ENCODE data around the gene NR2C1.
"Not testable (repeated sequence)": the region's sequence is repeated elsewhere in the genome, so short reads cannot be mapped to it uniquely, and the experiment has no call there.

NR2C1 gene

GRCh38 chr12:95099270-95099790 lies 25.9 kb upstream of the NR2C1 start:
- H3K27ac Mint-ChIP-seq: no peak overlapping the region
- no peaks in the 10 kb centered on the region for H3K9me3 Mint-ChIP-seq
- H3K4me1 Mint-ChIP-seq: peaks cover 15% of the 10 kb centered on the region
- H3K27me3 Mint-ChIP-seq: peaks cover 8% of the 10 kb centered on the region
- H3K4me3 Mint-ChIP-seq: no peak overlapping the region
- H3K36me3 Mint-ChIP-seq: no peaks in the 10 kb centered on the region
- ATAC-seq: no peak

GRCh38 chr12:95096852-95097251 lies 23.4 kb upstream of the NR2C1 start:
- H3K27me3 Mint-ChIP-seq: peaks cover 8% of the 10 kb centered on the region
- H3K36me3 Mint-ChIP-seq: no peaks in the 10 kb centered on the region
- ATAC-seq: no peak
- H3K4me1 Mint-ChIP-seq: no peaks in the 10 kb centered on the region
- H3K9me3 Mint-ChIP-seq: no peaks in the 10 kb centered on the region
- no peak overlapping the region for H3K4me3 Mint-ChIP-seq
- H3K27ac Mint-ChIP-seq: no peak overlapping the region

- no peak overlapping the region for H3K4me3 Mint-ChIP-seq
- H3K27me3 Mint-ChIP-seq: peaks cover 8% of the 10 kb centered on the region
- no peak for ATAC-seq
- no peaks in the 10 kb centered on the region for H3K4me1 Mint-ChIP-seq
- no peaks in the 10 kb centered on the region for H3K9me3 Mint-ChIP-seq
- H3K36me3 Mint-ChIP-seq: no peaks in the 10 kb centered on the region
- no peak overlapping the region for H3K27ac Mint-ChIP-seq
These were observed 23.0 kb upstream of the NR2C1 start for GRCh38 chr12:95096378-95096777.

- H3K4me1 Mint-ChIP-seq, ATAC-seq, H3K9me3 Mint-ChIP-seq: not testable (repeated sequence)
These were observed 22.4 kb upstream of the NR2C1 start for GRCh38 chr12:95095866-95096265.

GRCh38 chr12:95089462-95089861 lies 16.0 kb upstream of the NR2C1 start:
- ATAC-seq: no peak
- H3K4me1 Mint-ChIP-seq: peaks cover 10% of the 10 kb centered on the region
- no peaks in the 10 kb centered on the region for H3K36me3 Mint-ChIP-seq
- no peaks in the 10 kb centered on the region for H3K9me3 Mint-ChIP-seq
- no peaks in the 10 kb centered on the region for H3K27me3 Mint-ChIP-seq
- H3K4me3 Mint-ChIP-seq: no peak overlapping the region
- no peak overlapping the region for H3K27ac Mint-ChIP-seq

More at GRCh38 chr12:95095866-95096265, 22.4 kb upstream of the NR2C1 start:
- not testable (repeated sequence) for H3K27me3 Mint-ChIP-seq, H3K36me3 Mint-ChIP-seq, H3K4me3 Mint-ChIP-seq, H3K27ac Mint-ChIP-seq

GRCh38 chr12:95088379-95088778 lies 15.0 kb upstream of the NR2C1 start:
- Mint-ChIP-seq H3K9me3 (no peaks in the 10 kb centered on the region), H3K27me3 (no peaks in the 10 kb centered on the region), H3K36me3 (no peaks in the 10 kb centered on the region), H3K27ac (no peak overlapping the region), H3K4me1 (peaks cover 10% of the 10 kb centered on the region), H3K4me3 (no peak overlapping the region)
- peak; percentile 61 for ATAC-seq

GRCh38 chr12:95085612-95086011 lies 12.2 kb upstream of the NR2C1 start:
- Mint-ChIP-seq H3K4me1 (peaks cover 10% of the 10 kb centered on the region), H3K36me3 (no peaks in the 10 kb centered on the region), H3K9me3 (no peaks in the 10 kb centered on the region), H3K27me3 (no peaks in the 10 kb centered on the region), H3K27ac (no peak overlapping the region), H3K4me3 (no peak overlapping the region)
- ATAC-seq: no peak

GRCh38 chr12:95083938-95084337 lies 10.5 kb upstream of the NR2C1 start:
- Mint-ChIP-seq H3K36me3 (no peaks in the 10 kb centered on the region), H3K27me3 (no peaks in the 10 kb centered on the region), H3K4me1 (peaks cover 10% of the 10 kb centered on the region), H3K9me3 (no peaks in the 10 kb centered on the region), H3K4me3 (no peak overlapping the region), H3K27ac (no peak overlapping the region)
- no peak for ATAC-seq

- no peak for ATAC-seq
- H3K4me3 Mint-ChIP-seq: no peak overlapping the region
- no peaks in the 10 kb centered on the region for H3K36me3 Mint-ChIP-seq
- no peak overlapping the region for H3K27ac Mint-ChIP-seq
- no peaks in the 10 kb centered on the region for H3K27me3 Mint-ChIP-seq
- H3K4me1 Mint-ChIP-seq: peaks cover 5% of the 10 kb centered on the region
- no peaks in the 10 kb centered on the region for H3K9me3 Mint-ChIP-seq
These were observed 10.1 kb upstream of the NR2C1 start for GRCh38 chr12:95083471-95083870.

GRCh38 chr12:95077341-95077740 lies 3.9 kb upstream of the NR2C1 start:
- Mint-ChIP-seq H3K4me1 (no peaks in the 10 kb centered on the region), H3K36me3 (no peaks in the 10 kb centered on the region), H3K4me3 (no peak overlapping the region), H3K27ac (no peak overlapping the region), H3K9me3 (no peaks in the 10 kb centered on the region), H3K27me3 (no peaks in the 10 kb centered on the region)
- no peak for ATAC-seq

- no peaks in the 10 kb centered on the region for H3K9me3 Mint-ChIP-seq
- no peak overlapping the region for H3K4me3 Mint-ChIP-seq
- H3K36me3 Mint-ChIP-seq: no peaks in the 10 kb centered on the region
- H3K4me1 Mint-ChIP-seq: peaks cover 8% of the 10 kb centered on the region
- H3K27me3 Mint-ChIP-seq: no peaks in the 10 kb centered on the region
- H3K27ac Mint-ChIP-seq: no peak overlapping the region
- no peak for ATAC-seq
These were observed 1.3 kb upstream of the NR2C1 start for GRCh38 chr12:95074766-95075165.

GRCh38 chr12:95073698-95074520 lies 491 bp upstream of the NR2C1 start:
- Mint-ChIP-seq H3K36me3 (no peaks in the 10 kb centered on the region), H3K27me3 (no peaks in the 10 kb centered on the region), H3K27ac (peak overlapping the region; percentile 90), H3K4me1 (peaks cover 12% of the 10 kb centered on the region), H3K9me3 (no peaks in the 10 kb centered on the region), H3K4me3 (peak overlapping the region; percentile 98)
- ATAC-seq: no peak

GRCh38 chr12:95070378-95070777 lies 3.0 kb downstream of the NR2C1 start:
- peaks cover 17% of the 10 kb centered on the region for H3K4me1 Mint-ChIP-seq
- H3K27me3 Mint-ChIP-seq: no peaks in the 10 kb centered on the region
- no peak overlapping the region for H3K4me3 Mint-ChIP-seq
- H3K9me3 Mint-ChIP-seq: no peaks in the 10 kb centered on the region
- no peak overlapping the region for H3K27ac Mint-ChIP-seq
- ATAC-seq: no peak
- H3K36me3 Mint-ChIP-seq: peaks cover 7% of the 10 kb centered on the region

- Mint-ChIP-seq H3K27ac (no peak overlapping the region), H3K4me3 (no peak overlapping the region), H3K36me3 (peaks cover 30% of the 10 kb centered on the region), H3K4me1 (peaks cover 17% of the 10 kb centered on the region), H3K27me3 (no peaks in the 10 kb centered on the region), H3K9me3 (no peaks in the 10 kb centered on the region)
- no peak for ATAC-seq
These were observed 7.1 kb downstream of the NR2C1 start for GRCh38 chr12:95066091-95066855.

- Mint-ChIP-seq H3K36me3 (peaks cover 39% of the 10 kb centered on the region), H3K27ac (no peak overlapping the region), H3K27me3 (no peaks in the 10 kb centered on the region), H3K4me1 (no peaks in the 10 kb centered on the region), H3K9me3 (no peaks in the 10 kb centered on the region), H3K4me3 (no peak overlapping the region)
- ATAC-seq: no peak
These were observed 12.5 kb downstream of the NR2C1 start for GRCh38 chr12:95060951-95061350.

GRCh38 chr12:95059984-95060383 lies 13.4 kb downstream of the NR2C1 start:
- H3K9me3 Mint-ChIP-seq: no peaks in the 10 kb centered on the region
- H3K27ac Mint-ChIP-seq: no peak overlapping the region
- H3K4me1 Mint-ChIP-seq: no peaks in the 10 kb centered on the region
- peaks cover 39% of the 10 kb centered on the region for H3K36me3 Mint-ChIP-seq
- no peak for ATAC-seq
- no peaks in the 10 kb centered on the region for H3K27me3 Mint-ChIP-seq
- H3K4me3 Mint-ChIP-seq: no peak overlapping the region

All from stimulated activated memory B cell treated with anti-CD40 and anti-IgM and Interleukin-4, amounts not matched to agents 10 μg/mL and 1 μg/mL and 100 μg/mL, for 72 hours (primary cell).